ENCODE measurements around the gene STX8.

The STX8 gene

GRCh38 chr17:9273428-9274391, 301.9 kb downstream of the STX8 start:
- TF ChIP-seq RARB (CRISPR knock-in tag; IDR thresholded peaks at IDR 0.05): no peak
- no peak for TF ChIP-seq POU6F1 (CRISPR knock-in tag; IDR thresholded peaks at IDR 0.05; ENCODE audit: borderline replicate concordance, low read depth)
- TF ChIP-seq PATZ1 (CRISPR knock-in tag; IDR thresholded peaks at IDR 0.05; ENCODE audit: borderline replicate concordance): no peak
- no peak for TF ChIP-seq ESRRG (CRISPR knock-in tag; IDR thresholded peaks at IDR 0.05)
- no peak for TF ChIP-seq ISL1 (CRISPR knock-in tag; IDR thresholded peaks at IDR 0.05)
- TF ChIP-seq BACH2 (CRISPR knock-in tag; IDR thresholded peaks at IDR 0.05; ENCODE audit: borderline replicate concordance): no peak
- no peak for TF ChIP-seq SNAI2 (CRISPR knock-in tag; IDR thresholded peaks at IDR 0.05)
- no peak for ATAC-seq

GRCh38 chr17:9272501-9273200, 303.0 kb downstream of the STX8 start:
- ATAC-seq: no peak

GRCh38 chr17:9271989-9272388, 303.6 kb downstream of the STX8 start:
- no peak for ATAC-seq
- no peak for TF ChIP-seq CSRNP3 (CRISPR knock-in tag; IDR thresholded peaks at IDR 0.05)
- TF ChIP-seq POU6F1 (CRISPR knock-in tag; IDR thresholded peaks at IDR 0.05; ENCODE audit: borderline replicate concordance, low read depth): no peak
- TF ChIP-seq GLIS3 (CRISPR knock-in tag; IDR thresholded peaks at IDR 0.05): no peak
- TF ChIP-seq RARB (CRISPR knock-in tag; IDR thresholded peaks at IDR 0.05): no peak
- TF ChIP-seq OSR1 (CRISPR knock-in tag; IDR thresholded peaks at IDR 0.05): no peak
- no peak for TF ChIP-seq TCF4 (CRISPR knock-in tag; IDR thresholded peaks at IDR 0.05; ENCODE audit: borderline replicate concordance)
- TF ChIP-seq PPARA (CRISPR knock-in tag; IDR thresholded peaks at IDR 0.05; ENCODE audit: borderline replicate concordance): no peak
- no peak for TF ChIP-seq CSDC2 (CRISPR knock-in tag; IDR thresholded peaks at IDR 0.05)
- TF ChIP-seq ZNF70 (CRISPR knock-in tag; IDR thresholded peaks at IDR 0.05): no peak
- TF ChIP-seq ESRRG (CRISPR knock-in tag; IDR thresholded peaks at IDR 0.05): no peak
- TF ChIP-seq TSHZ2 (CRISPR knock-in tag; IDR thresholded peaks at IDR 0.05): no peak
- TF ChIP-seq SNAI2 (CRISPR knock-in tag; IDR thresholded peaks at IDR 0.05): no peak

More at GRCh38 chr17:9272501-9273200, 303.0 kb downstream of the STX8 start:
- TF ChIP-seq OSR1 (CRISPR knock-in tag; IDR thresholded peaks at IDR 0.05): no peak
- no peak for TF ChIP-seq ZNF565 (CRISPR knock-in tag; conservative IDR thresholded peaks at IDR 0.05; ENCODE audit: low read depth)
- TF ChIP-seq ZFP30 (CRISPR knock-in tag; IDR thresholded peaks at IDR 0.05): no peak
- no peak for TF ChIP-seq ISL1 (CRISPR knock-in tag; IDR thresholded peaks at IDR 0.05)
- no peak for TF ChIP-seq BACH2 (CRISPR knock-in tag; IDR thresholded peaks at IDR 0.05; ENCODE audit: borderline replicate concordance)
- TF ChIP-seq ZC3H10 (CRISPR knock-in tag; IDR thresholded peaks at IDR 0.05): no peak
- no peak for TF ChIP-seq PPARA (CRISPR knock-in tag; IDR thresholded peaks at IDR 0.05; ENCODE audit: borderline replicate concordance)
- TF ChIP-seq POU6F1 (CRISPR knock-in tag; IDR thresholded peaks at IDR 0.05; ENCODE audit: borderline replicate concordance, low read depth): no peak
- no peak for TF ChIP-seq CREB5 (CRISPR knock-in tag; IDR thresholded peaks at IDR 0.05; ENCODE audit: low read depth)
- no peak for TF ChIP-seq ESRRG (CRISPR knock-in tag; IDR thresholded peaks at IDR 0.05)
- no peak for TF ChIP-seq ZNF8 (CRISPR knock-in tag; IDR thresholded peaks at IDR 0.05)
- no peak for TF ChIP-seq ZNF70 (CRISPR knock-in tag; IDR thresholded peaks at IDR 0.05)
